GM21526 (cell line): Measurements from ENCODE around the gene HSD17B4.
A peak's percentile ranks its signal among the peaks of the same experiment; 100 is the strongest.
"Not testable (repeated sequence)": the region's sequence is repeated elsewhere in the genome, so short reads cannot be mapped to it uniquely, and the experiment has no call there.

Source experiments
- ATAC-seq: cut with Tn5 transposase; IDR thresholded peaks from one replicate; pipeline ENCODE4 v1.9.1; 2021; ENCODE audit warnings: moderate library complexity; ENCODE audit not compliant: unreplicated experiment, low FRiP score

HSD17B4 gene

GRCh38 chr5:119476341-119476740 lies 24.0 kb downstream of the HSD17B4 start:
- ATAC-seq: no peak

- ATAC-seq: no peak
Measured at GRCh38 chr5:119478781-119479180, 26.5 kb downstream of the HSD17B4 start.

DNA sequence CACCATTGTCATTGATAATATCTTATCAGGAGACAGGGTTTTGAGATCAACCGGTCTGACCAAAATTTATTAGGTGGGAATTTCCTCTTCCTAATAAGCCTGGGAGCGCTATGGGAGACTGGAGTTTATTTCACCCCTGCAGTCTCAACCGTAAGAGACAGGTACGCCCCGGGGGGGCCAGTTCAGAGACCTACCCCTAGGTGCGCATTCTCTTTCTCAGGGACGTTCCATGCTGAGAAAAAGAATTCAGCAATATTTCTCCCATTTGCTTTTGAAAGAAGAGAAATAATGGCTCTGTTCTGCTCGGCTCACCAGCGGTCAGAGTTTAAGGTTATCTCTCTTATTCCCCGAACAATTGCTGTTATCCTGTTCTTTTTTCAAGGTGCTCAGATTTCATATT lies 28.3 kb downstream of the HSD17B4 start:
- not testable (repeated sequence) for ATAC-seq

DNA sequence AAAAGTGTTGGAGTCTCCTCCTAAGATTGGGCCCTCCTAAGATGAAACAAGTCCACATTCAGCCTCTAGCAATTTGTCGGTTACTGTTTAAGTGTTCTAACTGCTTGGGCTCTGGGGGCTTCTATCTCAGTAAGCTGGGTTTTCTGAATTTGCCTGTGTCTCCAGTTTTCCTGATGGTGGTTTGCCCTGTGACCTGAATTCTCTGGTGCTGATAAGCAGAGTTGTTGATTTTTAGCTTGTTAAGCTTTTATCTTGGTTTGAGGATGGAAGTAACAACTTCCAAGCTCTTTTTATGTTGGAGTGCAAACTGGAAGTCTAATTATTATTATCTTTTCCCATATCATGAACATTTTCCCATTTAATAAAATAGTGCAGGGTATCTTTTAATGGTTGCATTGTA lies 30.9 kb downstream of the HSD17B4 start:
- ATAC-seq: no peak

GRCh38 chr5:119484884-119485283 lies 32.6 kb downstream of the HSD17B4 start:
- ATAC-seq: no peak

DNA sequence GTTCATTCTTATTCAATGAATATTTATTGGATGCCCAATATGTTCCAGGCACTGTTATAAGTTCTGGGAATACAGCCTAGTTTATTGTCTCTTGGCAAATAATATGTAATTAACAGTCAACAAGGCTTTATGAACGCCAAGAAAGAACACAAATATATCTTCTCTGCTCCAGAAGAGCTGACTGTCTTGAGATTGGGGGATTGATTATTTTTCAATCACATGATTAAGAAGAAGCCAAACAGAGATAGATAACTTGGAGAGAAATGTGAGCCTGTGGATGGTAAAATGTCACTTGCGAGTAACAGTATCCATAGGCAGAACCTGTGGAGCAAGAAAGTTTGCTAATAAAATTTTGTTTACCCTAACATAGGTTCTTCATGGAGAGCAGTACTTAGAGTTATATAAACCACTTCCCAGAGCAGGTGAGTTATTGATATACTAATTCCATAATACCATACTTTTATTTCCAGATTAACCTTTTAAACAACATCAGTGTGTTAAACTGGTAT lies 49.4 kb downstream of the HSD17B4 start:
- no peak for ATAC-seq

- ATAC-seq: not testable (repeated sequence)
Measured at GRCh38 chr5:119503939-119504338, 51.6 kb downstream of the HSD17B4 start.

GRCh38 chr5:119512277-119512676 lies 60.0 kb downstream of the HSD17B4 start:
- ATAC-seq: no peak

DNA sequence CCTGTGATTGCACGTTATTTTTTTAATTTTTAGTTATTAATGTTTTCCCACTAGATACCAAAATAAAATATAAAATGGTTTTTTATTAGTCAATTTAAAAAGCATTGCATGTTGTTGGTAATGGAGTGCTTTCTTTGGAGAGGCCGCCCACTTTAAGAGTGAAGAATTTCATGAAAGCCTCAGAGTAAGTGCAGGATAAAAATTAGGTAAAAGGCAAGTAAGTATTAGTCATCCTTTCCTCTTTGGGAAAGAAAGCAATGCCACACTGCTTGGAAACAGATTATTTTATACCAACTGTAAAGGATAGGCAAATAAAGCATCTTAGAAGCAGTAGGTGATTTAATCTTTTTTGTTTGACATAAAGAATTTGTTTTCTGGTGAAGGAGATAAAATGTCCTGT lies 62.9 kb downstream of the HSD17B4 start:
- no peak for ATAC-seq

DNA sequence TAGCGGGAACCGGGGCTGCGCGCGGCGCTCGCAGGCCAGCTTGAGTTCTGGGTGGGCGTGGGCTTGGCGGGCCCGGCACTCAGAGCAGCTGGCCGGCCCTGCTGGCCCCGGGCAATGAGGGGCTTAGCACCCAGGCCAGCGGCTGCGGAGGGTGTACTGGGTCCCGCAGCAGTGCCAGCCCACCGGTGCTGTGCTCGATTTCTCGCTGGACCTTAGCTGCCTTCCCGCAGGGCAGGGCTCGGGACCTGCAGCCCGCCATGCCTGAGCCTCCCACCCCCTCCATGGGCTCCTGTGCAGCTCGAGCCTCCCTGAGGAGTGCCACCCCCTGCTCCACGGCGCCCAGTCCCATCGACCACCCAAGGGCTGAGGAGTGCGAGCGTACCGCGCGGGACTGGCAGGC lies 64.8 kb downstream of the HSD17B4 start:
- ATAC-seq: not testable (repeated sequence)

- ATAC-seq: no peak
Measured at GRCh38 chr5:119521232-119521631, 68.9 kb downstream of the HSD17B4 start.

GRCh38 chr5:119522841-119523240 lies 70.5 kb downstream of the HSD17B4 start:
- no peak for ATAC-seq

GRCh38 chr5:119524485-119524884 lies 72.2 kb downstream of the HSD17B4 start:
- no peak for ATAC-seq

- no peak for ATAC-seq
Measured at GRCh38 chr5:119527351-119527750, 75.1 kb downstream of the HSD17B4 start.

DNA sequence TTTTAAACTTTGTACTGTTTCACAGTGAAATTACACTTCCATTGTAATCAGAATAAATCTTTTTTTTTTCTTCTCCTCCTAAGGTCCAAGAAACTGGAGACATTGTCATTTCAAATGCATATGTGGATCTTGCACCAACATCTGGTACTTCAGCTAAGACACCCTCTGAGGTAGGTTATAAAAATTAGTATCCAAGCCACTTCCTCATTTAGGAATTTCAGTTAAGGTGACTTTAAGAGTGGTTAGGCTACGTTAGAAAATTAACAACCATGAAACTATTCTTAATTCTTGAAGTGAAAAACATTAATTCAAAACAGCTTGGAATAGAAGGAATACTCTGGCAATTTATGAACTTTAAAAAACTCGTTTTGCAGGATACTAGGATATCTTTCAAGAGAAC lies 77.5 kb downstream of the HSD17B4 start:
- ATAC-seq: no peak

DNA sequence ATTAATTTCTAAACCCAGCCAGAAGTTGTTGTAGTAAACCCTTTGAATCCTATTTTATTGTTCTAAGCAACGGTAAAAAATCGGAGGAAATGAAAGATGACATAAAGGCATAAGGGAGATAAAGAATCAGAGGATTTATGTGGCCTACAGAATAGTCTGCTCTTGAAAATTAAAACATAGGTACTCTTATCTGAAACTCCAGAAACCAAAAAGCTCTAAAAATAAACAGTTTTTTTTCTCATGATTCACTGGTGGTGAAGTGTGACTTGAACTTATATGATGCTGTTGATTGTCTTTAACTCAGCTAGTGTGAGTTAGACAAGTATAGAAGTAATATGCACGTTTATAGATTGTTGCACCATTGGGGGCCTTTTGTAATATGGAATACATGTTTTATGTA lies 80.3 kb downstream of the HSD17B4 start:
- no peak for ATAC-seq

- peak; percentile 99 for ATAC-seq
Measured at GRCh38 chr5:119537704-119538103, 85.4 kb downstream of the HSD17B4 start.

GRCh38 chr5:119541716-119542115 lies 89.4 kb downstream of the HSD17B4 start:
- ATAC-seq: no peak

GRCh38 chr5:119551819-119552218 lies 99.5 kb downstream of the HSD17B4 start:
- ATAC-seq: no peak

DNA sequence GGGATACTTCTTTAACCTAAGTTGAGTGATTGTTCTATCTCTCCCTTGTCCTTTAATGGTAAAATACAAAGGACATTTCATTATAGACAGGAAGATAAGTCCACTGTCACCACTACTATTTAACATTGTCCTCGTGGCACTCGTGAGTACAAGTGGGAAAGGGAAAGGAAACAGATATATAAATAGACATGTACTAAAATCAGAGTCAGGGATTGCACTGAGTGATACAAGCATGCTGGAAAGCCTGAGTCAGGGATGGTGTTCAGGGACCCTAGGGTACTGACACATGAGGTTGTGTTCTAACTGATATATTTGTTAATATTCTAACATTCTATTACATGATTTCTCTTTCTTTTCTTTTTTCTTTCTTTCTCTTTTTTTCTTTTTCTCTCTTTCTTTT lies 102.3 kb downstream of the HSD17B4 start:
- no peak for ATAC-seq

GRCh38 chr5:119570910-119571309 lies 118.6 kb downstream of the HSD17B4 start:
- ATAC-seq: no peak

- ATAC-seq: peak; percentile 89
Measured at GRCh38 chr5:119578937-119579336, 126.6 kb downstream of the HSD17B4 start.

DNA sequence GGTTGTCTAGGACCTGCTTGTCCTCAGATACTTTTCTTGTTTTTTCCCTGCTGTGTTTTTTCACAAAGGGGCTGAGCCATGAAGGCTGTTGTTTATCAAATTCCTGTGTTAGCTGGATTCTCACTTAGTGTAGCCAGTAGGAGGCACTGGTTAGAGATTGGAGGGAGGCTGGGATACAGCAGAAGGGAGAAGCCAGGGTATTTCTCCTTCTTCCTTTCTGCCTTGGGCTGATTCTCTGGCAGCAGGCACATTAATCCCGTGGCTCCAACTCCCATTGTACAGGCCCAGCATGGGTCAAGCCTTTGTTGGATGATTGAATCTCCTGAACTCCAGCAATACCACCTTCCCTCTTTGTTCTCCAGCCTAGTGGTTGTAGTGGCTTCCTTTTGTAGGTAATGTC lies 130.7 kb downstream of the HSD17B4 start:
- no peak for ATAC-seq
